ENCODE measurements around the gene TET3. TPM values are rescaled to one million over a fixed set of nuclear protein-coding genes. Genes with fewer than 3 reads are reported as not detected.

TET3 gene
- total and polyA plus RNA-seq, 9 of the 15 experiments (the other 6 are each of a cell fraction or from before 2014, with no cell fraction given), result 0.35 to 16.3 (median 5.5) TPM

GRCh38 chr2:73985308-73986084 is 786 bp downstream of the TET3 start (continued):
- TF ChIP-seq ZBTB40 (IDR thresholded peaks at IDR 0.05) (0 out of 2 replicates have a peak, but pooled peaks have one; percentile 18), ZBTB40 (CRISPR knock-in tag; IDR thresholded peaks at IDR 0.05) (no peak), STAT5A (IDR thresholded peaks at IDR 0.05; ENCODE audit: borderline replicate concordance, low read length) (no peak), TBP (optimal IDR thresholded peaks at IDR 0.05; ENCODE audit: low read depth, low read length) (peak; percentile 30), SMAD4 (CRISPR knock-in tag; conservative IDR thresholded peaks at IDR 0.05) (peak; percentile 15; the same call in 1 of the 2 replicates), YY1 (IDR thresholded peaks at IDR 0.05; ENCODE audit: borderline replicate concordance in 1 of 3, control insufficient read depth in 1 of 3, extremely low read depth in 1 of 3, insufficient read depth in 3 of 3, insufficient read length in 1 of 3, insufficient replicate concordance in 2 of 3, low read depth in 1 of 3, low read length in 2 of 3) (peak in 1 of 3 experiments; percentile 38), TEAD4 (IDR thresholded peaks at IDR 0.05; ENCODE audit: low read length) (no peak), TEAD4 (CRISPR knock-in tag; IDR thresholded peaks at IDR 0.05; ENCODE audit: borderline replicate concordance) (no peak), E4F1 (CRISPR knock-in tag; IDR thresholded peaks at IDR 0.05; ENCODE audit: borderline replicate concordance) (no peak), STAT5B (CRISPR knock-in tag; IDR thresholded peaks at IDR 0.05) (no peak), SMARCE1 (IDR thresholded peaks at IDR 0.05) (peak; percentile 22; the same call in 1 of the 2 replicates)

Measured in K562 (cell line).